HepG2 (cell line): ENCODE data around the gene RPS6KC1. TPM values are rescaled to one million over a fixed set of nuclear protein-coding genes. Genes with fewer than 3 reads are reported as not detected.
A peak's percentile ranks its signal among the peaks of the same experiment; 100 is the strongest.

ENCODE experiments used
- ADNP ChIP-seq: sonication (generic); formaldehyde crosslinking; IDR thresholded peaks from 2 replicates; pipeline ENCODE4 v1.4.0; 2020; ENCODE audit warnings: missing genetic modification reagents
- ATF1 ChIP-seq: IDR thresholded peaks from 2 replicates; pipeline ENCODE4 v1.6.1; 2016; ENCODE audit warnings: mild to moderate bottlenecking, control low read depth
- BRD4 ChIP-seq: sonication (generic); formaldehyde crosslinking; IDR thresholded peaks from 2 replicates; pipeline ENCODE4 v1.4.0; 2020; ENCODE audit warnings: missing genetic modification reagents
- CREBL2 ChIP-seq: sonication (generic); formaldehyde crosslinking; IDR thresholded peaks from 2 replicates; pipeline ENCODE4 v1.8.1; 2023; ENCODE audit warnings: missing genetic modification reagents, mild to moderate bottlenecking, borderline replicate concordance
- GMEB2 ChIP-seq: IDR thresholded peaks from 2 replicates; pipeline ENCODE4 v1.6.1; 2016; ENCODE audit warnings: missing biosample characterization, missing genetic modification reagents, low read depth
- HNRNPH1 ChIP-seq: fragments of 200-400 bp; formaldehyde crosslinking; optimal IDR thresholded peaks from 2 replicates; pipeline ENCODE3; 2017; ENCODE audit warnings: mild to moderate bottlenecking, low read depth, low read length
- HNRNPL ChIP-seq: fragments of 200-400 bp; formaldehyde crosslinking; IDR thresholded peaks from 2 replicates; pipeline ENCODE4 v1.6.1; 2017; ENCODE audit warnings: mild to moderate bottlenecking, low read depth, low read length
- MLLT10 ChIP-seq: sonication (generic); formaldehyde crosslinking; IDR thresholded peaks from 2 replicates; pipeline ENCODE4 v1.4.0; 2020; ENCODE audit warnings: missing genetic modification reagents
- MXD1 ChIP-seq: sonication (generic); formaldehyde crosslinking; IDR thresholded peaks from 2 replicates; pipeline ENCODE4 v1.4.0; 2020; ENCODE audit warnings: mild to moderate bottlenecking, missing genetic modification reagents
- POLR2AphosphoS2 ChIP-seq: IDR thresholded peaks from 2 replicates; pipeline ENCODE4 v1.6.1; 2011; ENCODE audit warnings: low read depth, low read length, improper control_type of control experiment
- PRDM15 ChIP-seq: sonication (generic); formaldehyde crosslinking; IDR thresholded peaks from 2 replicates; pipeline ENCODE4 v1.4.0; 2020; ENCODE audit warnings: missing genetic modification reagents
- REL ChIP-seq: sonication (generic); formaldehyde crosslinking; conservative IDR thresholded peaks from 2 replicates; pipeline ENCODE4 v1.8.0; 2022; ENCODE audit warnings: mild to moderate bottlenecking, missing genetic modification reagents, moderate library complexity
- SOX6 ChIP-seq, 2 experiments: fragments of 450-650 bp in 1 of 2; sonication (generic) in 1 of 2; formaldehyde crosslinking in 1 of 2; IDR thresholded peaks; 2 replicates each; pipeline versions ENCODE4 v1.4.0 to v1.6.1; 2017 to 2020; ENCODE audit warnings: antibody characterized with exemption in 1 of 2, mild to moderate bottlenecking in 1 of 2, missing genetic modification reagents in 1 of 2
- TBP ChIP-seq: sonication (generic); formaldehyde crosslinking; IDR thresholded peaks from 2 replicates; pipeline ENCODE4 v1.5.0; 2020; ENCODE audit warnings: missing genetic modification reagents
- ZEB1 ChIP-seq: IDR thresholded peaks from 2 replicates; pipeline ENCODE4 v1.6.1; 2012; ENCODE audit warnings: mild to moderate bottlenecking, low read depth, inconsistent platforms; ENCODE audit not compliant: insufficient replicate concordance
- ZNF530 ChIP-seq: sonication (generic); formaldehyde crosslinking; IDR thresholded peaks from 2 replicates; pipeline ENCODE4 v1.5.0; 2020; ENCODE audit warnings: low read depth, mild to moderate bottlenecking, missing genetic modification reagents
- polyA plus RNA-seq, 8 experiments: library from polyadenylated mRNA; depleted of rRNA in 3 of 8; stranded (reverse) in 7 of 8; unstranded in 1 of 8; fragments of >200 nt; fragmentation: Illumina TruSeq in 4 of 8; extraction: Trizol in 4 of 8; gene quantifications; 2 replicates each; pipeline versions ENCODE4 v1.2.1 to v1.2.3, GENCODE V29; 2011 to 2016; ENCODE audit warnings: low read depth in 4 of 8, missing spikeins in 1 of 8, mixed read lengths in 1 of 8; ENCODE audit not compliant: insufficient read depth in 1 of 8
- total RNA-seq, 5 experiments: library from RNA; depleted of rRNA; stranded (reverse); fragments of >200 nt; fragmentation: Illumina TruSeq; extraction: Trizol; gene quantifications; 2 replicates each; pipeline ENCODE4 v1.2.3, GENCODE V29; 2016; ENCODE audit warnings: low read depth in 1 of 5
- TF ChIP-seq, protein P1 (sequence below): IDR thresholded peaks from 2 replicates; pipeline ENCODE4 v1.6.1; 2016; ENCODE audit warnings: control low read depth
- TF ChIP-seq, protein P2 (sequence below), 2 experiments: fragments of 450-650 bp in 1 of 2; sonication (generic) in 1 of 2; formaldehyde crosslinking; IDR thresholded peaks; 2 replicates each; pipeline versions ENCODE4 v1.5.0 to v1.8.0; 2020 to 2022; ENCODE audit warnings: mild to moderate bottlenecking in 1 of 2, missing genetic modification reagents in 1 of 2
- TF ChIP-seq, protein P3 (sequence below): sonication (generic); formaldehyde crosslinking; IDR thresholded peaks from 2 replicates; pipeline ENCODE4 v1.4.0; 2020; ENCODE audit warnings: mild to moderate bottlenecking, missing genetic modification reagents, borderline replicate concordance

RPS6KC1 gene
- total and polyA plus RNA-seq, 2 of the 13 experiments (the other 11 are each of a cell fraction or from before 2014, with no cell fraction given): 11.0 to 25.2 TPM

DNA sequence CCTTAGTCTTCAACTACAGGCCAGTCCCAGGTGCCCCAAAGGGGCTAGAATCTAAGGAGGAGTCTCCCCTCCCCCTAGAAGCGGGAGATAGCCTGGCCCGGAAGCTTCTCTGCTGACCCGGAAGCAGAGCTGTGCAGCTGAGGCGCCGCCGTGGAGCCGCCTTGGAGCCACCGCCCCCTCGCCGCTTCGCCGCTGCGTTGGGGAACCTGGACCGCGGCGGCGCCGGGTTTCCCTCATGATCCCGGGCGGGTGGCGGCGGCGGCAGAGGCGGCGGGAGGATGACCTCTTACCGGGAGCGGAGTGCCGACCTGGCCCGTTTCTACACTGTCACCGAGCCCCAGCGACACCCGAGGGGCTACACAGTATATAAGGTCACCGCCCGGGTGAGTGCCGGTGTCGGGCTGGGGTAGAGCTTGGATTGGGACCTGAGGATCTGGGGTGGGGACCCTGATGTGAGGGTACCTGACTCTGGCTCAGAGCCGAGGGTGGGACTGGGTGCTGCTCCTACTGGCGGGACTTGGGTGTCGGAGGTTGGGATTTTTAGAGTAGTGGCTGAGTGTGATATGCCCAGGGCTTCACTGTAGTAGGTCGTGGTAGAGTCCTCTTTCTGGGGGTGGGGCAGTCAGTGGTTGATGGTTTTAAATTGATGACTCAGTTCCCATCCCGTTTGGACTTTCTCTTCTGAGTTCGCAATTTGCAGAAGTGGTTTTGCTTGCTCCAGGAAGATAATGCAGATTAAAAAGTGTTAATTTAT, at the start of gene RPS6KC1 (continued):
- TF ChIP-seq PRDM15 (CRISPR knock-in tag) (peak; percentile 44; the same call in 1 of the 2 replicates), GMEB2 (no peak), SOX6 (IDR thresholded peaks at IDR 0.05) (no peak), SOX6 (CRISPR knock-in tag; IDR thresholded peaks at IDR 0.05) (peak; percentile 48), HNRNPL (no peak), HNRNPH1 (no peak), TBP (CRISPR knock-in tag) (no peak), BRD4 (CRISPR knock-in tag) (no peak; the same call in 1 of the 2 replicates), MXD1 (CRISPR knock-in tag) (peak; percentile 66; the same call in 1 of the 2 replicates), ATF1 (CRISPR knock-in tag) (no peak), ADNP (CRISPR knock-in tag) (no peak), ZNF530 (CRISPR knock-in tag) (no peak), MLLT10 (no peak), POLR2AphosphoS2 (no peak), CREBL2 (no peak), REL (no peak), ZEB1 (no peak)
- TF ChIP-seq, protein P1, sequence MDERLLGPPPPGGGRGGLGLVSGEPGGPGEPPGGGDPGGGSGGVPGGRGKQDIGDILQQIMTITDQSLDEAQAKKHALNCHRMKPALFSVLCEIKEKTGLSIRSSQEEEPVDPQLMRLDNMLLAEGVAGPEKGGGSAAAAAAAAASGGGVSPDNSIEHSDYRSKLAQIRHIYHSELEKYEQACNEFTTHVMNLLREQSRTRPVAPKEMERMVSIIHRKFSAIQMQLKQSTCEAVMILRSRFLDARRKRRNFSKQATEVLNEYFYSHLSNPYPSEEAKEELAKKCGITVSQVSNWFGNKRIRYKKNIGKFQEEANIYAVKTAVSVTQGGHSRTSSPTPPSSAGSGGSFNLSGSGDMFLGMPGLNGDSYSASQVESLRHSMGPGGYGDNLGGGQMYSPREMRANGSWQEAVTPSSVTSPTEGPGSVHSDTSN: no peak
- TF ChIP-seq, protein P2, sequence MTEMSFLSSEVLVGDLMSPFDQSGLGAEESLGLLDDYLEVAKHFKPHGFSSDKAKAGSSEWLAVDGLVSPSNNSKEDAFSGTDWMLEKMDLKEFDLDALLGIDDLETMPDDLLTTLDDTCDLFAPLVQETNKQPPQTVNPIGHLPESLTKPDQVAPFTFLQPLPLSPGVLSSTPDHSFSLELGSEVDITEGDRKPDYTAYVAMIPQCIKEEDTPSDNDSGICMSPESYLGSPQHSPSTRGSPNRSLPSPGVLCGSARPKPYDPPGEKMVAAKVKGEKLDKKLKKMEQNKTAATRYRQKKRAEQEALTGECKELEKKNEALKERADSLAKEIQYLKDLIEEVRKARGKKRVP (CRISPR knock-in tag; IDR thresholded peaks at IDR 0.05): 0 out of 4 replicates have a peak, but pooled peaks of 1 of the 2 experiments have one; percentile 49
- TF ChIP-seq, protein P3, sequence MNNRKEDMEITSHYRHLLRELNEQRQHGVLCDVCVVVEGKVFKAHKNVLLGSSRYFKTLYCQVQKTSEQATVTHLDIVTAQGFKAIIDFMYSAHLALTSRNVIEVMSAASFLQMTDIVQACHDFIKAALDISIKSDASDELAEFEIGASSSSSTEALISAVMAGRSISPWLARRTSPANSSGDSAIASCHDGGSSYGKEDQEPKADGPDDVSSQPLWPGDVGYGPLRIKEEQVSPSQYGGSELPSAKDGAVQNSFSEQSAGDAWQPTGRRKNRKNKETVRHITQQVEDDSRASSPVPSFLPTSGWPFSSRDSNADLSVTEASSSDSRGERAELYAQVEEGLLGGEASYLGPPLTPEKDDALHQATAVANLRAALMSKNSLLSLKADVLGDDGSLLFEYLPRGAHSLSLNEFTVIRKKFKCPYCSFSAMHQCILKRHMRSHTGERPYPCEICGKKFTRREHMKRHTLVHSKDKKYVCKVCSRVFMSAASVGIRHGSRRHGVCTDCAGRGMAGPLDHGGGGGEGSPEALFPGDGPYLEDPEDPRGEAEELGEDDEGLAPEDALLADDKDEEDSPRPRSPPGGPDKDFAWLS (CRISPR knock-in tag): no peak
